ENCODE data around the gene KCNA1. TPM values are rescaled to one million over a fixed set of nuclear protein-coding genes. Genes with fewer than 3 reads are reported as not detected.

KCNA1 gene
- total RNA-seq, 1 donor from 2014 or later, result 1.4 TPM

GRCh38 chr12:4956968-4957367, 47.3 kb downstream of the KCNA1 start:
- H3K27me3 ChIP-seq, result peaks cover 27% of the 10 kb centered on the region
- no peaks in the 10 kb centered on the region for H3K79me2 ChIP-seq (ENCODE audit: low read depth)
- Mint-ChIP-seq H3K9me3 (peaks cover 3% of the 10 kb centered on the region), H3K27me3 (ENCODE audit: insufficient read depth, low read depth) (peaks cover 4% of the 10 kb centered on the region), H3K4me1 (peaks cover 19% of the 10 kb centered on the region), H3K27ac (no peak overlapping the region), H3K4me3 (no peak overlapping the region), H3K36me3 (no peaks in the 10 kb centered on the region)
- no peak overlapping the region for H3K4me3 ChIP-seq
- H3K36me3 ChIP-seq, result no peaks in the 10 kb centered on the region
- no peak for DNase-seq (ENCODE audit: low spot score)
- no peaks in the 10 kb centered on the region for H4K20me1 ChIP-seq (ENCODE audit: low read depth)
- no peak overlapping the region for H3K27ac ChIP-seq
- no peak overlapping the region for H2AFZ ChIP-seq (replicated peaks)
- no peaks in the 10 kb centered on the region for H3F3A ChIP-seq (ENCODE audit: low read depth)
- H3K9me3 ChIP-seq (ENCODE audit: low read depth), result no peaks in the 10 kb centered on the region
- H3K4me1 ChIP-seq, result peaks cover 13% of the 10 kb centered on the region
- no peak for TF ChIP-seq EZH2phosphoT487 (IDR thresholded peaks at IDR 0.05)
- no peak for TF ChIP-seq EZH2 (IDR thresholded peaks at IDR 0.05)
- no peak for TF ChIP-seq CTCF (IDR thresholded peaks at IDR 0.05)
- H3K4me2 ChIP-seq, result no peak overlapping the region
- no peak overlapping the region for H3K9ac ChIP-seq

GRCh38 chr12:4957761-4958160, 48.1 kb downstream of the KCNA1 start:
- Histone ChIP-seq H3K4me1 (peaks cover 13% of the 10 kb centered on the region), H3F3A (ENCODE audit: low read depth) (no peaks in the 10 kb centered on the region), H3K27me3 (peaks cover 27% of the 10 kb centered on the region), H3K79me2 (ENCODE audit: low read depth) (no peaks in the 10 kb centered on the region), H3K36me3 (no peaks in the 10 kb centered on the region), H3K27ac (no peak overlapping the region), H3K9me3 (ENCODE audit: low read depth) (no peaks in the 10 kb centered on the region), H3K9ac (no peak overlapping the region), H3K4me2 (no peak overlapping the region), H3K4me3 (no peak overlapping the region), H4K20me1 (ENCODE audit: low read depth) (no peaks in the 10 kb centered on the region), H2AFZ (replicated peaks) (no peak overlapping the region)
- H3K4me1 Mint-ChIP-seq, result peaks cover 23% of the 10 kb centered on the region
- DNase-seq (ENCODE audit: low spot score), result no peak
- H3K9me3 Mint-ChIP-seq, result peaks cover 3% of the 10 kb centered on the region
- H3K4me3 Mint-ChIP-seq, result no peak overlapping the region
- no peak overlapping the region for H3K27ac Mint-ChIP-seq
- TF ChIP-seq EZH2phosphoT487 (IDR thresholded peaks at IDR 0.05) (no peak), CTCF (IDR thresholded peaks at IDR 0.05) (no peak), EZH2 (IDR thresholded peaks at IDR 0.05) (no peak)
- H3K27me3 Mint-ChIP-seq (ENCODE audit: insufficient read depth, low read depth), result peaks cover 4% of the 10 kb centered on the region
- no peaks in the 10 kb centered on the region for H3K36me3 Mint-ChIP-seq

GRCh38 chr12:4958697-4959375, 49.1 kb downstream of the KCNA1 start:
- no peaks in the 10 kb centered on the region for H3K9me3 ChIP-seq (ENCODE audit: low read depth)
- no peak overlapping the region for H3K4me3 ChIP-seq
- no peak overlapping the region for H3K27ac ChIP-seq
- Mint-ChIP-seq H3K36me3 (no peaks in the 10 kb centered on the region), H3K27me3 (ENCODE audit: insufficient read depth, low read depth) (peaks cover 4% of the 10 kb centered on the region), H3K9me3 (no peaks in the 10 kb centered on the region), H3K27ac (no peak overlapping the region), H3K4me1 (peaks cover 27% of the 10 kb centered on the region), H3K4me3 (no peak overlapping the region)
- no peak overlapping the region for H3K9ac ChIP-seq
- H3K4me2 ChIP-seq, result no peak overlapping the region
- TF ChIP-seq CTCF (IDR thresholded peaks at IDR 0.05), result no peak
- no peak for TF ChIP-seq EZH2phosphoT487 (IDR thresholded peaks at IDR 0.05)
- TF ChIP-seq EZH2 (IDR thresholded peaks at IDR 0.05), result no peak
- peaks cover 19% of the 10 kb centered on the region for H3K27me3 ChIP-seq
- no peaks in the 10 kb centered on the region for H3K36me3 ChIP-seq
- peaks cover 13% of the 10 kb centered on the region for H3K4me1 ChIP-seq
- H2AFZ ChIP-seq (replicated peaks), result no peak overlapping the region
- no peaks in the 10 kb centered on the region for H3K79me2 ChIP-seq (ENCODE audit: low read depth)
- no peaks in the 10 kb centered on the region for H4K20me1 ChIP-seq (ENCODE audit: low read depth)
- H3F3A ChIP-seq (ENCODE audit: low read depth), result no peaks in the 10 kb centered on the region
- no peak for DNase-seq (ENCODE audit: low spot score)
